ENCODE results near the gene ZNF385A. TPM values are rescaled to one million over a fixed set of nuclear protein-coding genes. Genes with fewer than 3 reads are reported as not detected.

ZNF385A gene
- polyA plus RNA-seq, 5 donors, result 8.8 to 16.8 (median 10.3) TPM

DNA sequence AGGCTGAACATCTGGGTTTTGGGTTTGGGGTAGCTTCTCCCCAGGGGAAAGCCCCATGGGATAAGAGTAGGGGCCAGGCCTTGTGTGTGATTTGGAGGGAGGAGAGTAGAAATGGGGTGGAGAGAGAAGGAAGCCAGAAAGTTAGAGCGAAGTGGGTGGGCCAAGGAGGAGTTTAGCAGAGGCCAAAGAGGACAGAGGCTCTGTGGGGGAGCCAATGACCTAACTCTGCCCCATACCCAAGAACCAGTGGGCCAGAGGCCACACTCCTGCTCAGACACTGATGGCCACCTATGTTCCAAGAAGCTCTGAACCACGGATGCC, 9.3 kb downstream of the ZNF385A start:
- DNase-seq, result no peak

- no peak for DNase-seq
Measured at GRCh38 chr12:54374562-54375258, 9.8 kb downstream of the ZNF385A start.

DNA sequence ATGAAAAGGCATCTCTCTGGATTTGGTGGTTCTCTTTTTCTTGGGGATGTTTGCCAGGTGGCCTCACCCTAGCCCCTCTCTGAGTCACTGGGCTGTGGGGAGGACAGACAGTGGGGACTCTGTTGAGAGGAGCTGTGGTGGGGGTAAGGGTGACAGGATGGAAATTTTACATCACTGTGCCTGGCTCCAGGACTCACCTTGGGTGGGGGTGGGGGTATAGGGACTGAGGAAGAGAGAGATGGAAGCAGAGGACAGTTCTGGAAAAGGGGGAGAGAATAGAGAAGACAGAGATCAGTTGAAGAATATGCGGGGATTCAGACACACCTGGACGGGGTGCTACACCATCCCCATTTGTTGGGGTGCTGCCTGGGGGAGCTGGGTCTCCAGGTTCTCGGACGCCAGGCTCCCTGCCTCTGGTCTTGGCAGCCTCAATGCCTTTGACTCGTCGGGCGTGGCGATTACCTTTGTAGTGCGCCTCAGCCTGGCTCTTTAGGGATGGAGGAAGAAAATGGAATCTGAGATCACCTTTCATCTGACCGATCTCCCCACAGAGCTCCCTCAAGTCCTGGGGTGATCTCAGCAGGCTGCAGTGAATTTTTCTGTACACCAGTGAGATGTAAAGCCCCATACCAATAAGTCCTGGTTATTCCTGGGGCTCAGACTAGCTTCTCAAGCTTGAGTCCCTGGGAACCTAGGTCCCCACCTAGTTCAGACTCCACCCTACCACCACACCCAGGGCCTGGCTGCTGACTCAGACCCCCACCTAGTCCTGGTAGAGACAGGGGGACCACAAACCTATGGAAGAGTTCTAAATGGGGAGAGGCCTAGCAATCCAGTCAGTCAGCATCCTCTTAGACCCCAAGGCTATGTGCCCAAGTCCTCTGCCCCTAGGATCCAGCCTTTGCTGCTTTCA, 10.6 kb downstream of the ZNF385A start:
- no peak for DNase-seq

- no peak for DNase-seq
Measured at GRCh38 chr12:54372113-54372806, 12.3 kb downstream of the ZNF385A start.

DNA sequence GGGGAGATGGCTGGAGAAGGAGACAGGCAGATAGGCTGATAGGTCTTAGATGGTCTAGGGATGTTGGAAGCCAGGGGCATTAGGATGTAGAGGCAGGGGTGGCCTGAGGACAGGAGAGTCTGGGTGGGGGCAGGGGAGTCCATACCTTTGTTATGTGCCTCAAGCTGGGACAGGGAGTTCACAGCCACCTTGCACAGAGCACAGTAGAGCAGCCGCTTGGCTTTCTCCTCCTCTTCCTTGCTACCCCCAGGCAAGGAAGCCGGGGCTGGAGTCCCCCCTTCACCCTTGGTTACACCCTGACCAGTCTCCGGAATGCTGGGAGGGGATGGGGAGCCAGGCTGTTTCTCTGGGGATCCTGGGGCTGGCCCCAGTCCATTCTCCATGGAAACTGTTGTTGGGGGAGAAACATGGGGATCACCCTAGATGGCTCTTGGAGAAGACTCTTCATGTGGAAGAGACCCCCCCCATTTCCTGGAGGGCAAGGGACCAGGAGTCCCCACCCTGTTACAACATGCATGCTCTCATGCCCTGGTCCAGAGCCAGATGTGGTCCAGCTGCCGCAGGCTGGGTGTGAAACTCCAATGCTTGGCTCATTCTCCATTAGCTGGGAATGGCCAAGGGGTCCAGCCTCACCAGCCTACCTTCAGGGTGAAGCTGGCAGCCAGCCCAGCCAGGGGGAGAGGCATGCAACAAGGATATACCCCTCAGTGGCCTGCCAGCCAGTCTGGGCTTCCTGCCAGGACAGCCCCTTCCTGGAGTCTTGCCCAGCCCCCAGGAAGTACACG, 13.0 kb downstream of the ZNF385A start:
- DNase-seq, result peak; percentile 83 to 87

GRCh38 chr12:54370171-54370730, 14.3 kb downstream of the ZNF385A start:
- DNase-seq, result peak; percentile 76 to 79

DNA sequence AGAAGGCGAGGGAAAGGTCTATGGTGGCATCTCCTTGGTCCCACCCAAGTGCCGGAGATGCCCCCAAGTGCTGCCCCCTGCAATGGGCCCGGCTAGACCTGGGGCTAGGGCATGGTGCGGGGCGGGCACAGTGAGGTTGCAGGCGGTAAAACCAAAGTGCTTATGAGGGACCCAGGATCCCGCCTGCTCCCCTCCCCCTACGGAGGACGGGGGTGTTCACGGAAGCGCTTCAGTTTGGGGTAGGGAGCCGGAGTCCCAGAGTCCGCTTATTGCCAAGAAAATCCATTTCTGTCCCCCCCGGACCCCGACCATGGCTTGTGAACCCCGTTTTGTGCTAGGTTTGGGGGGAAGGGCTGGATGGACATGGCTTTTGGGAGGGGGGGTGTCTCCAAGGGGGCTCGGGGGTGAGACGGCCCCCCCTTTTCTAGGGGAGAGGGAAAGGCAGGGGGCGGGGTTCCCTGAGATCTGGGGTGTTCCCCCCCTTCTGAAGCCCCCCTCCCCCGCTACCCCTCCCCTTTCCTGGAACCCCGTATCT, 14.9 kb downstream of the ZNF385A start:
- no peak for DNase-seq

GRCh38 chr12:54368709-54369596, 15.6 kb downstream of the ZNF385A start:
- peak; percentile 85 to 89 for DNase-seq

DNA sequence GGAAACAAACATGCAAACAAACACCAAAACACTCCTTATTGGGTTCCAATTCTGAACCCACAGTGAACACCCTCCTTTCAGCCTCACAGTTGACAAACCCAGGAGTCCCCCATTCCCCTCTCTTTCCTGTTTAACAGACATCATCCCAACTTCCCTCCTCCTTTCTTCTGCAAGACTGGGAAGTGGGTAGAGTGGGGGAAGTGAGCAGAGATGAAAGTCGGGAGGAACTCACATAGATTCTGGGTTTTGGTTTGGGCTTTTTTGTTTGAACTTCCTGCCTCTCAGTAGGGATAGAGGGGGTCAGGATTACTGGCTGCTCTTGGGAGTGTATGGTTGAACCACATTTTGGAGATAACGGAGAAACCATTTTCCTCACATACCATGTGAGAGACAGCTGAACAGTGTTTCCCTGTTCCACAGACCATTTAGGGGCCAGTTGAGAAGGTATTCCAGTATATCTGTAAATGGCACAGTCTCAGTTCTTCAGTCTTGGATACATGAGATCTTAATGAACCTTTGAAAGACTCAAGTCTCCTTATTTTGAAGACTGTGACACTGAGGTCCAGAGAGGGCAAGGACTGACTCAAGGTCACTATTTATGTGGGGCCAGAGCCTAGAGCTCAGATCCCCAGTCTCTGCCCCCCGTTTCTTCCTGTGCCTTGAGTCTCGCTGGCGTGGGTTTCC, 16.4 kb downstream of the ZNF385A start:
- no peak for DNase-seq

DNA sequence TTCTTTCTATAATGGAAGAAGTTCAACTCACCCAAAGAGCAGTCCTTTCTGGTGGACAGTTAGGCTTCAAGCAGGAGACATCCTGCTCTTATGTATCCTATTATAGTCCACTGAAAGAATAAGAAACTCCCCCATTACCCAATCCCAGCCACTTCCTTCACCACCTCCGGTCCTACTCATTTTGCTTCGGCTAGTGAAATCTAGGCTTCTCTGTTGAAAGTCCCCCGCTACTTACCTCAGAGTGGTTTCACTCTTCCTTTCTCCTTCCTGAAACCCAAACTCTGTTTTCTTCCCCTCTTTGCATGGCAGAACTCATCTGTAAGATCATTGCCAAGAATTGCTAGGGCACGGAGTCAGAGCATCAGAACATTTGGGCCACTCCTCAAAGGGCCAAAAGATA, 20.1 kb downstream of the ZNF385A start, which contains the start of gene GPR84:
GPR84 (minus strand) TSS at position 74 of the 400 bp plus-strand sequence. CDS start 635 bp downstream, outside the sequence.
- DNase-seq, result no peak

DNA sequence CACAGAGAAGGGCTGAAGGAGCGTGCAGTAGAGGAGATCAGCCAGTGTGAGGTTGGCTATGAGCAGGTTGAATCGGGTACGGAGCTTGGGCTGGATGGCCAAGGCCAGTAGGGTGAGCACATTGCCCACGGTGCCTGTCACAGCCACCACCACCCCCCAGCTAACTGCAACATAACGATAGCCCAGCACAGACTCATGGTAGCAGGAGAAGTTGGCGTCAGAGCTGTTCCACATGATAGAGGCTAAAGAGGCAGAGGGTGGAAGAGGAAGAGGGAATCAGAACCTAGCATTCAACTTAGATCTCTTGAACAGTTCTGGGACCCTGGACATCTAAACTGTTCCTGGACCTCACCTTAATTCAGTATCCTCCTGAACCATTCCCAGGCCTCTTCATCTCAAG, 20.9 kb downstream of the ZNF385A start:
- DNase-seq, result no peak

DNA sequence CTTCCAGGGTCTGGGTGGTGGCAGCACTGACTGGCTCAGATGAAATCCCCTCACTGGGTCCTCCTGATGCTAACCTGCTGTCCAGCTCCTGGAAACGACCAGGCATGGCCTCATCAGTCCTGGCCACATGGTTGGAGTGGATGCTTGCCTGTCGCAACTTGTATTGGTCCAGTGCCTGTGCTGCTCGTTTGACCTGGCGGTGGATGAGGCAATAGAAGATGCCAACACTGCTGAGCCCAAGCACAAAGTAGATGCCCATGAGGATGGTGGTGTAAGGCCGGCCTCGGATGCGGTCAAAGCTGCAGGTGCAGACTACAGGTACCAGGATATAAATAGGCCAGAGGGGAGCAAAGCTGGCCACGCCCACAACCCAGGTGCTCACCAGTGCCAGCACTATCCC, 21.5 kb downstream of the ZNF385A start:
- DNase-seq, result no peak

DNA sequence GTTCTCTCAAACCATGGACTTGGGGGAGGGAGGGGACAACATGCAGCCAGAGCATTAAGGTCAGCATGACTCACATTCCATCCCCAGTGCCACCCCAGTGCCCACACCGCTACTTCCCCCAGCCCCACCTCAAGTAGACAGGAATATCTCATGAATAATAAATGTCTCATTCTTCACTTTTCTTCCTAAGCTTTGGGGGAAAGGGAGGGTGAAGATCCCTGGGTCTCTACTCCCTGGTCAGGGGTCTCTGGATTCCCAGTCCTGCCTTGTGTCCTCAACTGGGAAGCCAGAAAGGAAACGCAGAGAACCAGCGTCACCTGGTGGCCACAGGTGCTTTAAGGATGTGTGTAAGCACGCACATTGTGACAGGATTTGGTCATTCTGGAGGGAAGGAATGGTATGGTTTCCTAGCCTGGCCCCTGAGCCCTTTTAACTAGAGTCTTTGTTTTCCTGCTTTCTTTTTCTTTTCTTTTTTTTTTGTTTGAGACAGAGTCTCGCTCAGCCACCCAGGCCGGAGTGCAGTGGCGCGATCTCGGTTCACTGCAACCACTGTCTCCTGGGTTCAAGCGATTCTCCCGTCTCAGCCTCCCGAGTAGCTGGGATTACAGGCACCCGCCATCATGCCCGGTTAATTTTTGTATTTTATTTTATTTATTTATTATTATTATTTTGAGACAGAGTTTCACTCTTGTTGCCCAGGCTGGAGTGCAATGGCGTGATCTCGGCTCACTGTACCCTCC, 23.6 kb downstream of the ZNF385A start:
- peak in 1 of 2 donors; percentile 66 for DNase-seq

GRCh38 chr12:54359762-54360351, 24.7 kb downstream of the ZNF385A start:
- no peak for DNase-seq

DNA sequence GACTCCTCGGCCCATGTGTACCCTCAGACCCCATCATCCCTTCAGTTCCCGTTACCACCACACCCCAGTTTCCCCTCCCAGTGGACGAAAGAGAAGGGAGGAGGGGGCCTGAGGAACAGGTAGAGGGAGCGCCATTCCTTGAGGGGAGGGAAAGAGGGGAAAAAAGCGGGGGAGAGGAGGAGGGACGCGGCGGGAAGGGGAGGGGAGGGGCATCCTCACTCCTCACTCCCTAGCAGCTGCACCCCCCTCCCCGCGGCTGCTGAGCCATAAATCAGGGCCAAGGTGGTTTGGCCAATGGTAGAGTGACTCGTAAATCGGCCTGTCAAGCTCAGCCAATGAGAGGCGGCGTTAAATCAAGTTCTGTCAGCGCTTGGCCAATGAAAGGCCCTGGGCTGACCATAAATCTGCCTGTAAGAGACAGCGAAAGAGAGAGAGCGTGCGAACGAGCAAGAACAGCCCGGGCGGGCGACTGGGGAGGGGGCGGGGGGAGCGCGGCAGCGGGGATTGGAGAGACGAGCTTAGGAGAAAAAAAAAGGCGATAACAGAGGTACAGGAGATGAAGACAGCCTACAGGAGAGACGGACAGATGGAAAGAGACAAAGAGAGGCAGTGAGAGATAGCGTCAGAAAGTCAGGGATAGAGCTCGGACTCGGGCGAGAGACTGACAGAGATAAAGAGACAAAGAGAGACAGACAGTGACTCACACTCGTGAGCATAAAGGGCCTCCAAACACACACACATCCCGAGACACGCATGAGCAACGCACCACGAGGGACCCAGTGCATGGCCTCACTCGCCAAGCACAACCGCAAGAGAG, 25.4 kb downstream of the ZNF385A start:
- peak; percentile 98 for DNase-seq

GRCh38 chr12:54358191-54358944, 26.2 kb downstream of the ZNF385A start:
- DNase-seq, result no peak
